ENCODE measurements around the gene SLC35F4. TPM values are rescaled to one million over a fixed set of nuclear protein-coding genes. Genes with fewer than 3 reads are reported as not detected.

The SLC35F4 gene
- total RNA-seq, 6 experiments from 2014 or later: not detected

DNA sequence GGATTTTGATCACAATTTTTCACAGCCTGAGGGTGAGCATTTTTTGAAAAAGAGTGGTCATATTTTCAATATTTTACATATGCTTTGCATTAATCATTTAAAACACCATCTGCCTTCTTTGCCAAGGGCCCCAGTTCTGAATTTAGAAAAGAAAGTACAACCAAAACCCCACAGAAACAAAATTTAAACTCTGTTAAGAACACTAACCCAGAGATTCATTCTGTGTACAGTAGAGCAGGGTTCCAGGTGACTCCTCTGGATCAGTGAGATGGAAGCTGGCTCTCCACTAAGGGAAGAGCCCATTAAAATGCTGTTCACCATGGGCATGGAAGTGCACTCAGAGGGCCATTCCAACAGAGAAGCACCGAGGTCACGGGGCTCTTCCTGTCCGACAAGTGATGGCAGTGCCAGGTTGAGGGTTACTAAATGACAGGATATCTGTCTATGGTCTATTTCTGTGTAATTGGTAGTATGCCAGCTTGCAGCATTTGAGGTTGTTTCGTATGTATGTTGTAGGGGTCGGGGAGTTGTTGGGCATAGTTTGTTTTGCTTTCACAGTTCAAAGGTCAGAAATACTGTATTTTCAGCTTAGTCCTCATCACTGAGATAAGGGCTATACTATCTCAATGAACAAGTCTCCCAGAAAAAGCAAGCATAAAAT, 95.9 kb downstream of the SLC35F4 start:
- DNase-seq: no peak
- H3K9me3 Mint-ChIP-seq: peaks cover 45% of the 10 kb centered on the region
- H3K27ac Mint-ChIP-seq: no peak overlapping the region

DNA sequence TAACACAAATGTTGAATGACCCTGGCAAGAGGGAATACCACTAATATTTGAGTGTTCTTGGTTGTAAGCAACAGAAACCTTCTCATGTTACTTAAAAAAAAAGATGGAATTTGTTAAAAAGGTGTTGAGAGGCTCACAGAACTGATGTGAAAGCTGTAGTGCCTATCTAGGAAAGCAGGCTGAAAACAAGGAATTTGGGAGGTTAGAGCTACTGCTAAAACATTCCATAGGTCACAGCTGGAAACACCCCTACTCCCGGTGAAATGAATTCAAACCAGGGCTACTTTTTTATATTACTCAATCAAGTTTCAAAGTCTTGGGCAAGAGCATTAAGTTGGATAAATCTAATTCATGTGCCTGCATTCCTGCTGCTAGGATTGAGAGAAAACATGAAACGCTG, 104.1 kb downstream of the SLC35F4 start:
- H3K27ac Mint-ChIP-seq: no peak overlapping the region
- no peaks in the 10 kb centered on the region for H3K4me1 Mint-ChIP-seq (ENCODE audit: low read depth)
- TF ChIP-seq, protein P1, sequence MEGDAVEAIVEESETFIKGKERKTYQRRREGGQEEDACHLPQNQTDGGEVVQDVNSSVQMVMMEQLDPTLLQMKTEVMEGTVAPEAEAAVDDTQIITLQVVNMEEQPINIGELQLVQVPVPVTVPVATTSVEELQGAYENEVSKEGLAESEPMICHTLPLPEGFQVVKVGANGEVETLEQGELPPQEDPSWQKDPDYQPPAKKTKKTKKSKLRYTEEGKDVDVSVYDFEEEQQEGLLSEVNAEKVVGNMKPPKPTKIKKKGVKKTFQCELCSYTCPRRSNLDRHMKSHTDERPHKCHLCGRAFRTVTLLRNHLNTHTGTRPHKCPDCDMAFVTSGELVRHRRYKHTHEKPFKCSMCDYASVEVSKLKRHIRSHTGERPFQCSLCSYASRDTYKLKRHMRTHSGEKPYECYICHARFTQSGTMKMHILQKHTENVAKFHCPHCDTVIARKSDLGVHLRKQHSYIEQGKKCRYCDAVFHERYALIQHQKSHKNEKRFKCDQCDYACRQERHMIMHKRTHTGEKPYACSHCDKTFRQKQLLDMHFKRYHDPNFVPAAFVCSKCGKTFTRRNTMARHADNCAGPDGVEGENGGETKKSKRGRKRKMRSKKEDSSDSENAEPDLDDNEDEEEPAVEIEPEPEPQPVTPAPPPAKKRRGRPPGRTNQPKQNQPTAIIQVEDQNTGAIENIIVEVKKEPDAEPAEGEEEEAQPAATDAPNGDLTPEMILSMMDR (IDR thresholded peaks at IDR 0.05): no peak
- no peaks in the 10 kb centered on the region for H3K36me3 Mint-ChIP-seq (ENCODE audit: low read depth)
- DNase-seq: no peak
- H3K9me3 Mint-ChIP-seq: peaks cover 16% of the 10 kb centered on the region
- H3K27me3 Mint-ChIP-seq (ENCODE audit: insufficient read depth): no peaks in the 10 kb centered on the region
- H3K4me3 Mint-ChIP-seq: no peak overlapping the region

More for the DNA sequence above, 95.9 kb downstream of the SLC35F4 start:
- no peaks in the 10 kb centered on the region for H3K36me3 Mint-ChIP-seq (ENCODE audit: low read depth)
- H3K4me1 Mint-ChIP-seq (ENCODE audit: low read depth): no peaks in the 10 kb centered on the region
- TF ChIP-seq, protein P1 (IDR thresholded peaks at IDR 0.05): no peak
- no peak overlapping the region for H3K4me3 Mint-ChIP-seq
- H3K27me3 Mint-ChIP-seq (ENCODE audit: insufficient read depth): no peaks in the 10 kb centered on the region

DNA sequence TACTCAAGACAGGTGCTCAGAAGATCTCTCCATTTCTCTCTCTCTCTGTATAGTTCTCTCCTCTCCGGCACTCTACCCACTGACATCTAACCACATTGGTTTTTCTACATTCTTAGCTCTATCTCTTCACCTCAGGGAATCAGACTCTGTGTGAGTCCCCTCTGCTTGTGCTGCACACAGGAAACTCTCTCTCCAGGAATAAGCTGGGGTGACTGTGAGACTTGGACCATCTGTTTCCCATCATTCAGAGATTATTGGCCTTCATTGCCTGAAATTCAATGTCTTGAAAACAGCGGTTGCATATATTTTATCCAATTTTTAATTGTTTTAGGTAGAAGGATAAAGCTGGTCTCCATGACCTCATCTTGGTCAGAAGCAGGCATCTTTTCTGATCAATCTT, 105.0 kb downstream of the SLC35F4 start:
- TF ChIP-seq, protein P1 (IDR thresholded peaks at IDR 0.05): no peak
- H3K4me1 Mint-ChIP-seq (ENCODE audit: low read depth): no peaks in the 10 kb centered on the region
- no peaks in the 10 kb centered on the region for H3K36me3 Mint-ChIP-seq (ENCODE audit: low read depth)
- no peak overlapping the region for H3K4me3 Mint-ChIP-seq
- H3K27ac Mint-ChIP-seq: no peak overlapping the region
- peaks cover 22% of the 10 kb centered on the region for H3K9me3 Mint-ChIP-seq
- no peak for DNase-seq
- no peaks in the 10 kb centered on the region for H3K27me3 Mint-ChIP-seq (ENCODE audit: insufficient read depth)

DNA sequence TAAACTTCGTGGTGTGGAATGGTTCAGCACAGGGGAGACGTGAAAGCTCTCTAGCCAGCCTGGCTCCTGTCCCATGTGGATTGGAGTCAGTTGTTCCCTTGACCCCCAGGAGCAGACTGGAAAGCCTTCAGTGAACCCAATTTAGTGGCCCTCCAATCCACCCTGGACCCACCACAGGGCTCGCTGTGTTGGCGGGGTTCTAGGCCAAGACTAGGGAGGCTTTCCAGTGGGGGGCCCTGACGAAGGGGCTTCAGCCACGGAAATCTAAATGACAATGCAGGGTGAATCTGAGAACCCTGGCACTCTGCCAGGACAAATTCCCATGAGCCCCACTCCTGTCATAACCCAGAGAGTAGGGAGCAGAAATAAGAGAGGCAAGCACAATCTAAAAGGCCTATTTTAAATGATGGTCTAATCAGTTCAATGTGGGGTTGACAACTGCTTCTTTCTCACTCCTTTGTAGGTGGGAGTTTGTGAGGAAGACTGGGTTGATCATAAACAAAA, 110.8 kb downstream of the SLC35F4 start:
- Mint-ChIP-seq H3K36me3 (ENCODE audit: low read depth) (0 out of 2 replicates have a peak, but pooled peaks cover 3% of the 10 kb centered on the region), H3K4me3 (no peak overlapping the region), H3K4me1 (ENCODE audit: low read depth) (no peaks in the 10 kb centered on the region), H3K27ac (no peak overlapping the region), H3K27me3 (ENCODE audit: insufficient read depth) (no peaks in the 10 kb centered on the region; the same call in 1 of the 2 replicates), H3K9me3 (peaks cover 48% of the 10 kb centered on the region)
- DNase-seq: no peak
- TF ChIP-seq, protein P1 (IDR thresholded peaks at IDR 0.05): no peak

DNA sequence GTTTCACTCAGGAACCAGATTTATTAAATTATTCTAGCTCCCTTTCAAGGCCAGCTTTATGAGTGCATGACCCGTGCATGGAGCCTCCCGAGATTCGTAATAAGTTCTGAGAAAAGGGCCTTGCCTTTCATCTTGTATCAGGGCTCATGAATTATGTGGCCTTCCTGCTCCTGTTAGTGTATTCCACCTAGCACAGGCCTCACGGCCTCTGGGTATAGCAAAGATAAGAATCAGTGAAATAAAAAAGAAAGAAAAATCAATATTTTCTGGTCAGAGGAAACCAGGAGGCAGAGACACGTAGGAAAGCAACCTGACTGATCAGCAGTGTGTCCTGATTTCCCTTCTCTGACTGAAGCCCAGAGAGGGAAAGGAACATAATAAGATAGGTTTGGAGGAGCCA, 111.4 kb downstream of the SLC35F4 start:
- DNase-seq: no peak

More for the DNA sequence above, 111.4 kb downstream of the SLC35F4 start:
- H3K4me1 Mint-ChIP-seq (ENCODE audit: low read depth): no peaks in the 10 kb centered on the region
- 0 out of 2 replicates have a peak, but pooled peaks cover 3% of the 10 kb centered on the region for H3K36me3 Mint-ChIP-seq (ENCODE audit: low read depth)
- peaks cover 48% of the 10 kb centered on the region for H3K9me3 Mint-ChIP-seq
- no peak overlapping the region for H3K27ac Mint-ChIP-seq
- H3K4me3 Mint-ChIP-seq: no peak overlapping the region
- TF ChIP-seq, protein P1 (IDR thresholded peaks at IDR 0.05): no peak
- H3K27me3 Mint-ChIP-seq (ENCODE audit: insufficient read depth): no peaks in the 10 kb centered on the region; the same call in 1 of the 2 replicates
